Liver (tissue), 9 donors: ENCODE results near the gene RNF217. TPM values are rescaled to one million over a fixed set of nuclear protein-coding genes. Genes with fewer than 3 reads are reported as not detected.

ENCODE experiments used
- DNase-seq: peaks from one replicate; pipeline ENCODE4 v3.0.0-alpha.2; 2017; ENCODE audit warnings: low spot score
- H3K27ac ChIP-seq, 2 donors: one replicate each; pipeline ENCODE4 v1.7.0; 2013; ENCODE audit warnings: inconsistent platforms in 2 of 2, low read length in 2 of 2, control low read depth in 1 of 2, low read depth in 1 of 2, mild to moderate bottlenecking in 1 of 2
- H3K27me3 ChIP-seq, 4 donors: one replicate each; pipeline versions ENCODE4 v1.6.1 to v1.7.0; 2013; ENCODE audit warnings: low read length in 3 of 4, inconsistent platforms in 1 of 4, mild to moderate bottlenecking in 1 of 4, moderate library complexity in 1 of 4; ENCODE audit not compliant: control insufficient read depth in 4 of 4, insufficient read depth in 4 of 4
- H3K36me3 ChIP-seq, 4 donors: one replicate each; pipeline versions ENCODE4 v1.6.1 to v1.7.0; 2013; ENCODE audit warnings: low read length in 3 of 4, mild to moderate bottlenecking in 3 of 4, low read depth in 1 of 4, moderate library complexity in 1 of 4; ENCODE audit not compliant: control insufficient read depth in 4 of 4, insufficient read depth in 3 of 4
- H3K4me1 ChIP-seq, 4 donors: one replicate each; pipeline versions ENCODE4 v1.6.1 to v1.7.0; 2013; ENCODE audit warnings: low read length in 3 of 4, mild to moderate bottlenecking in 3 of 4, moderate library complexity in 1 of 4; ENCODE audit not compliant: control insufficient read depth in 4 of 4, insufficient read depth in 4 of 4
- H3K4me3 ChIP-seq, 3 donors: one replicate each; pipeline versions ENCODE4 v1.6.1 to v1.7.0; 2013; ENCODE audit warnings: low read length in 3 of 3, control low read depth in 1 of 3, low read depth in 1 of 3, mild to moderate bottlenecking in 1 of 3
- H3K9ac ChIP-seq, 2 donors: one replicate each; pipeline ENCODE4 v1.7.0; 2013; ENCODE audit warnings: low read length in 2 of 2, mild to moderate bottlenecking in 2 of 2, moderate library complexity in 2 of 2, control low read depth in 1 of 2, low read depth in 1 of 2
- H3K9me3 ChIP-seq, 4 donors: one replicate each; pipeline versions ENCODE4 v1.6.1 to v1.7.0; 2013; ENCODE audit warnings: low read length in 3 of 4; ENCODE audit not compliant: control insufficient read depth in 4 of 4
- ATF3 ChIP-seq: IDR thresholded peaks from 2 replicates; pipeline ENCODE4 v1.6.1; 2016; ENCODE audit warnings: antibody characterized with exemption
- CTCF ChIP-seq: fragments of 150-350 bp; IDR thresholded peaks from 2 replicates; pipeline ENCODE4 v1.5.1; 2017; ENCODE audit warnings: improper control_type of control experiment, low read depth, low read length; ENCODE audit not compliant: missing input control
- EGR1 ChIP-seq, 2 donors: IDR thresholded peaks; 2 replicates each; pipeline ENCODE4 v1.6.1; 2016 to 2018; ENCODE audit warnings: antibody characterized with exemption in 2 of 2, low read depth in 2 of 2
- FOXA1 ChIP-seq: IDR thresholded peaks from 2 replicates; pipeline ENCODE4 v1.6.1; 2016; ENCODE audit warnings: antibody characterized with exemption
- FOXA2 ChIP-seq: IDR thresholded peaks from 2 replicates; pipeline ENCODE4 v1.6.1; 2016; ENCODE audit warnings: antibody characterized with exemption
- GABPA ChIP-seq, 2 donors: IDR thresholded peaks in 1 of 2; conservative IDR thresholded peaks in 1 of 2; 2 replicates each; pipeline ENCODE4 v1.6.1; 2016; ENCODE audit warnings: antibody characterized with exemption in 2 of 2, mild to moderate bottlenecking in 1 of 2, moderate library complexity in 1 of 2
- HNF4A ChIP-seq, 2 donors: conservative IDR thresholded peaks; 2 replicates each; pipeline ENCODE4 v1.6.1; 2016; ENCODE audit warnings: antibody characterized with exemption in 2 of 2, mild to moderate bottlenecking in 2 of 2
- HNF4G ChIP-seq: IDR thresholded peaks from 2 replicates; pipeline ENCODE4 v1.6.1; 2016; ENCODE audit warnings: antibody characterized with exemption
- JUND ChIP-seq, 2 donors: IDR thresholded peaks; 2 replicates each; pipeline ENCODE4 v1.6.1; 2016; ENCODE audit warnings: antibody characterized with exemption in 2 of 2
- MAX ChIP-seq: IDR thresholded peaks from 2 replicates; pipeline ENCODE4 v1.6.1; 2016; ENCODE audit warnings: antibody characterized with exemption
- NR2F2 ChIP-seq: IDR thresholded peaks from 2 replicates; pipeline ENCODE4 v1.6.1; 2016; ENCODE audit warnings: antibody characterized with exemption
- RAD21 ChIP-seq, 2 donors: IDR thresholded peaks; 2 replicates each; pipeline ENCODE4 v1.6.1; 2016; ENCODE audit warnings: antibody characterized with exemption in 2 of 2, mild to moderate bottlenecking in 2 of 2
- REST ChIP-seq: IDR thresholded peaks from 2 replicates; pipeline ENCODE4 v1.6.1; 2016; ENCODE audit warnings: antibody characterized with exemption, mild to moderate bottlenecking
- RXRA ChIP-seq, 2 donors: IDR thresholded peaks; 2 replicates each; pipeline ENCODE4 v1.6.1; 2017 to 2018; ENCODE audit warnings: antibody characterized with exemption in 2 of 2, mild to moderate bottlenecking in 1 of 2
- SP1 ChIP-seq: IDR thresholded peaks from 2 replicates; pipeline ENCODE4 v1.6.1; 2018; ENCODE audit warnings: antibody characterized with exemption, mild to moderate bottlenecking
- YY1 ChIP-seq: IDR thresholded peaks from 2 replicates; pipeline ENCODE4 v1.6.1; 2016; ENCODE audit warnings: antibody characterized with exemption, mild to moderate bottlenecking
- ZBTB33 ChIP-seq: IDR thresholded peaks from 2 replicates; pipeline ENCODE4 v1.6.1; 2016; ENCODE audit warnings: antibody characterized with exemption
- WGBS: extraction: QIAGEN DNeasy Blood & Tissue Kit; methylation state at CpG from one replicate; pipeline ENCODE4 v1.1.7; 2013; 5-methylcytosine and 5-hydroxymethylcytosine counted together
- polyA plus RNA-seq, 2 donors: library from polyadenylated mRNA; stranded (reverse) in 1 of 2; unstranded in 1 of 2; fragments of 200-250 nt in 1 of 2; fragments of >200 nt in 1 of 2; fragmentation: Nextera tagmentation in 1 of 2; extraction: Ambion mirVana in 1 of 2; gene quantifications; one replicate each; pipeline versions ENCODE4 v1.2.1 to v1.2.3, GENCODE V29; 2013 to 2015
- total RNA-seq, 2 donors: library from RNA; depleted of rRNA; stranded (reverse); fragments of >200 nt; gene quantifications; one replicate each; pipeline ENCODE4 v1.2.3, GENCODE V29; 2014
- donor health status: healthy.
- donor health status: healthy.
- donor health status: healthy.
- donor health status: healthy.
- donor health status: healthy.

RNF217 gene
- total and polyA plus RNA-seq, 4 donors, result 2.3 to 18.3 (median 4.1) TPM

GRCh38 chr6:125116170-125116569, 153.9 kb downstream of the RNF217 start:
- Histone ChIP-seq H3K9ac (no peak overlapping the region), H3K27me3 (no peaks in the 10 kb centered on the region), H3K4me3 (no peak overlapping the region), H3K36me3 (no peaks in the 10 kb centered on the region), H3K4me1 (peaks cover 0 to 6% (median 1%) of the 10 kb centered on the region in 4 donors), H3K27ac (no peak overlapping the region), H3K9me3 (peaks cover 0 to 4% (median under 1%) of the 10 kb centered on the region in 4 donors)
- TF ChIP-seq YY1, result no peak
- no peak for TF ChIP-seq ZBTB33
- no peak for TF ChIP-seq HNF4G
- no peak for TF ChIP-seq GABPA (IDR thresholded peaks at IDR 0.05 in 1 of 2, conservative IDR thresholded peaks at IDR 0.05 in 1 of 2)
- TF ChIP-seq CTCF, result no peak
- no peak for TF ChIP-seq RXRA (IDR thresholded peaks at IDR 0.05)
- no peak for TF ChIP-seq RAD21 (IDR thresholded peaks at IDR 0.05)
- no peak for TF ChIP-seq ATF3
- 86% methylated on average over 1 of the region's 1 CpG for WGBS
- DNase-seq, result no peak

- Histone ChIP-seq H3K27me3 (no peaks in the 10 kb centered on the region), H3K9ac (no peak overlapping the region), H3K4me1 (peaks cover 0 to 9% (median 7%) of the 10 kb centered on the region in 4 donors), H3K36me3 (no peaks in the 10 kb centered on the region), H3K9me3 (peaks cover 0 to 1% (median 0%) of the 10 kb centered on the region in 4 donors), H3K27ac (no peak overlapping the region), H3K4me3 (no peak overlapping the region)
- no peak for DNase-seq
- TF ChIP-seq SP1 (no peak), EGR1 (IDR thresholded peaks at IDR 0.05; ENCODE audit: low read depth in 2 of 2) (no peak), YY1 (no peak)
- WGBS, result 93% methylated on average over 4 of the region's 4 CpGs
Observed at GRCh38 chr6:125116710-125117109, 154.5 kb downstream of the RNF217 start.

GRCh38 chr6:125117818-125118217, 155.6 kb downstream of the RNF217 start:
- WGBS, result 90% methylated on average over 3 of the region's 3 CpGs
- no peaks in the 10 kb centered on the region for H3K27me3 ChIP-seq
- TF ChIP-seq RAD21 (IDR thresholded peaks at IDR 0.05), result no peak
- no peak for TF ChIP-seq HNF4A (conservative IDR thresholded peaks at IDR 0.05)
- no peak for TF ChIP-seq SP1
- TF ChIP-seq HNF4G, result no peak
- TF ChIP-seq CTCF, result no peak
- no peak for TF ChIP-seq FOXA1
- no peak for TF ChIP-seq EGR1 (IDR thresholded peaks at IDR 0.05; ENCODE audit: low read depth in 2 of 2)
- no peak for TF ChIP-seq NR2F2
- no peak for TF ChIP-seq REST
- TF ChIP-seq JUND (IDR thresholded peaks at IDR 0.05), result no peak
- TF ChIP-seq MAX, result no peak
- TF ChIP-seq FOXA2, result no peak
- TF ChIP-seq YY1, result no peak
- TF ChIP-seq ATF3, result no peak

More at GRCh38 chr6:125117818-125118217, 155.6 kb downstream of the RNF217 start:
- no peaks in the 10 kb centered on the region for H3K36me3 ChIP-seq
- peaks cover 0 to 20% (median 15%) of the 10 kb centered on the region in 4 donors for H3K4me1 ChIP-seq
- H3K9ac ChIP-seq, result no peak overlapping the region
- no peaks in the 10 kb centered on the region for H3K9me3 ChIP-seq
- no peak overlapping the region for H3K4me3 ChIP-seq
- no peak for DNase-seq
- no peak overlapping the region for H3K27ac ChIP-seq
